Raji (cell line): ENCODE data around the gene PHEX.

Experiments
- POLR2A ChIP-seq: IDR thresholded peaks from 2 replicates; pipeline ENCODE4 v1.6.1; 2011; ENCODE audit warnings: low read depth, low read length, control low read depth; ENCODE audit not compliant: insufficient read depth

Gene PHEX

DNA sequence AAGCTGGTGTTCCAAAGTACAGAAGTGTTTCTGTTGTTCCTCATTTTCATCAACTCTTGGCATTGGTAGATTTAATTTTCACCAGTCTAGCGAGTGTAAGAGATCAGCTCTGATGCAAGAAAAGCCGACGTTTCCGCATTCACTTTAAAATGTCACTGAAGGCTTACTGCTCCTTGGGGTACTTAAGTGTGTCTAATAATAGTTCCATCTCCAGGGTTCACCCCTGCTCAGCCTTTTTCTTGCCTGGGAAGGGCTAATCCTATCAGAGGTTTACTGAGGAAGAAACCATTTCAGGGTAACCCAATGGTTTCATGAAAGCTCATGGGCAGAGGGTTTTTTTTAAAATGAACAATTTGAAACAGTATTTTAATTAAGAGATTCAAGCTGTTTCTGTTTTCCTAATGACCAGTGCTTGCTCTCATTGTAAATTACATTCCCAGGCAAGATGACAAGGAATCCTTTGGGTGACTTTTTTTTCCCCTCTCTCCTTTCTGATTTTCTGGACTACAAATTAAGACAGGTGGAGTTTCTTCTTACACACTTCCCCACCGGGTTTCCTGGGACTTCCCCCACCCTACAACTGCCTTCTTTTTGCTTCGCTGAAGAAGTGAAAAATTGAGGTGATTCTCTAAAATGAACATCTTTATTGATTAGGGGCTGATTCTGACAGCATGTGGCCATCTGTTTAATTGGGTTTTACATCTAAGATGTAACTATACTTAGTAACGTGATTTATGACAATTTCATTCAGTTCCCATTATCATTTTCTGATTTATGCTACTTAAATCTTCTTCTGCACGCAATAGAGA is 161.9 kb downstream of the PHEX start:
- no peak for TF ChIP-seq POLR2A

DNA sequence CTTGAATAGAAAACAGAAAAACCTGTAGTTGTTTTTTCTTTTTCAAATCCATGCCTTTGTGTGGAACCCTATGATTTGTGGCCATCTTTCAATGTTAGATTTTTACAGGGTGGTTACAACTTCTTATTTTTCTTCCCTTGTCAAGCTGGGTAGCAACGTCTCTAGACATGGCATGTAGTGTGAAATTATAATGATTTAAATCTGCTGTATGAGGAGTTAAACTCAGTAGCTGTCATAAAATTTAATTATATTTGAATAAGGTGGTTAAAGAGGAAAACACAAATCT is 162.5 kb downstream of the PHEX start:
- no peak for TF ChIP-seq POLR2A

GRCh38 chrX:22196149-22196548 is 164.0 kb downstream of the PHEX start:
- TF ChIP-seq POLR2A = no peak

DNA sequence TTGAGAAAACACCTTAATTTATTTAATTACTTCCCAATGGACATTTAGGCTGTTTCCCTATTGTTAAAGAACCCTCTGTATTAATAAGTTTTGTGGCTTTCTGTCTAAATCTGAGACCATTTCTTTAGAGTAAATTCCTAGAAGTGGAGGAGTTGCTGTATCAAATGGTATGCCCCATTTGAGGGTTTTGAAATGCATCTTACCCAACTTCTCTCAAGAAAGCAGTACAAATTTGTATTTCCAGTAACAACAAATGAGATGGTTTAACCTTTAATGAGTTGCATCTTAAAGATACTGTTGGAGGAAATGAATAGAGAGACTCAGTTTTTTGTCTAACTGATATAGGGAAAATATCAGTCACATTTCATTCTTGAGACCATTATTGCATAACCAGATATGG is 170.1 kb downstream of the PHEX start:
- TF ChIP-seq POLR2A = no peak

DNA sequence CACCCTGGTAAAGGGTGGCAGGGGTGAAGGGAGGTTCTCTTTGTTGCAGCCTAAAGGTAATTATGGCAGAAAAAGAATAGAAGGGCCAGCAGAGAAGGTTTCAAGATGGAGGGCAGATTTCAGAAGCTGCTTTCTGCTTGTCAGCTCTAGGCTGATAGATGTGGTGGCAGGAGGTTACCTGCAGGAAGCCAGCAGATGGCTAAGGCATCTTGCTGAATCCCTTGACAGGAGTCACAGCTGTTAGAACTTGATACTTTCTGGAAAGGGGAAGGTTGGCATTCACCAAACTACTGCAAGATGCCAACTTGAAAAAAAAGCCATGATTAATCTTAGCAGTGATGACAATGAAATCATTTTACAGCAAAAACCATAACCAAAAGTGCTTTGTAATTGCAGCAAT is 171.1 kb downstream of the PHEX start:
- TF ChIP-seq POLR2A = no peak

- TF ChIP-seq POLR2A = no peak
These were observed 174.7 kb downstream of the PHEX start for GRCh38 chrX:22206781-22207180.

GRCh38 chrX:22220941-22221340 is 188.8 kb downstream of the PHEX start:
- no peak for TF ChIP-seq POLR2A

GRCh38 chrX:22234380-22234779 is 202.3 kb downstream of the PHEX start:
- TF ChIP-seq POLR2A = no peak

GRCh38 chrX:22237479-22237878 is 205.4 kb downstream of the PHEX start:
- no peak for TF ChIP-seq POLR2A

DNA sequence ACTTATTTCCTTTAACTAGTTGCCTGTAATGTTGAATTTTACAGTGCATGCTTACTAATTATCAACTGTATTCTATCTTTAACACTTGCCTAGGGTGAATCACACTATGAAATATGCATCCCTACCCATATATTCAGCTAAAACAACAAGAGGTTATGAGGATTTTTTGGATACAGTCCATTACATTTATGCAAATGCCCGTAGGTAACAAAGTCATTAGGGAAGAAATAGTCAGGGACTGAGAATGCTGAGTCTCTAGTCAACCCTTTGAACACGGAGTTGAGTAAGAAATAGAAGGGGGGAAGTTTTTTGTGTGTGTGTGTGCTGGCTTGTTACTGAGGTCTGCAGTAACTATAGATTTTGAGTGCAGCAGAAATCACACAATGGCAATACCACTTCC is 214.5 kb downstream of the PHEX start:
- no peak for TF ChIP-seq POLR2A

DNA sequence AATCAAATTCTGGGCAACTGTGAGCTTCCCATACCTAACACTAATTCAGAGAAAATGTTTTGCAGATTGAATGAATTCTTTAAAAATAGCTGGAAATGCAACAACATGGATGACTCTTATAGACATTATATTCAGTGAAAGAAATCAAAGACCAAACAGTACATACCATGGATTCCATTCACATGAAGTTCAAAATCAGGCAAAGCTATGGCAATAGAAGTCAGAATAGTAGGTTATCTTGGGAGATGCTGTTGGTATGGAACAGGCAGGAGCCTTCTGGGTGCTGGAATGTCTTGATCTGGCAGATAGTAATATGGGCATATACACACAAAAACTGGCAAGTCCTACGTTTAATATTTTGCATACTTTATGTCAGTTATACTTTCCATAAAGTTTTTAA is 215.0 kb downstream of the PHEX start:
- no peak for TF ChIP-seq POLR2A

- no peak for TF ChIP-seq POLR2A
These were observed 216.3 kb downstream of the PHEX start for GRCh38 chrX:22248401-22248800.

DNA sequence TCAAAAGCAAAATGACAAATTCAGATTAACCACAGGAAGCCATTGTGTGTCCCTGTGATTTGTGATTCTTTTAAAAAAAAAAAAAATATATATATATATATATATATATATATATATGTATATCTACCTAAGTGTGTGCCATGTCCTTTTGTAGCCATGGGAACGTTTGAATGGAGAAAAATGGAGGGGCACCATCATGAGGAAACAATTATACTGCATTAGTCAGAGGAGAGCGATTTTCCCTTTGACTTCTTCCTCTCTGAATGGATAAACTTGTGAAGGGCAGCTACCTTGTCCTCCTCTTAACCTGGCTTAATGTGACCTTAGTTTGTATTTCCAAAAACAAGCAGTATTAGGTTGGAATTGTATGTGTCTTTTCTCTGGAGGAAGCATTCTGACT is 217.2 kb downstream of the PHEX start:
- no peak for TF ChIP-seq POLR2A

- TF ChIP-seq POLR2A = no peak
These were observed 236.6 kb downstream of the PHEX start for GRCh38 chrX:22268706-22269105.

DNA sequence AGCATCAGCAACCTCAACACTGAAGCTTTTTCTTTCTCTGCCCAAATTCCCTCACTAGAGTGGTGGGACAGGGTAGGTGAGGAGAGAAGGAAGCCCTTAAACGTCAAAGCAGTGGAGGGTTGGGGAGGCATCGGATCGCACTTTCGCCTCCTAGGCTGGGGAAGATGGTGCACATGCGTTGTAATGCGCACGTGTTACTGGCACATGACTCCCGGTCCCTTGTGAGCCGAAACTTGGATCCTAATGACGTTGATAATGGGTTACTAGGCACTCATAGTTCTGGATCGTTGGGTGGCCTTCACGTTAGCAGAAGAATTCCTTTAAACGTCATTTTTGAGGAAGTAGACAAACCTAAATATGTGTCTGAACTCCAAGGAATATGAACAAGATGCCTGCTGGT is 240.5 kb downstream of the PHEX start, which contains the start of gene CBLL2:
TSS of gene CBLL2 (plus strand) at position 301 of the 400 bp plus-strand sequence. CDS start at position 380, 79 bp downstream.
- TF ChIP-seq POLR2A = no peak

DNA sequence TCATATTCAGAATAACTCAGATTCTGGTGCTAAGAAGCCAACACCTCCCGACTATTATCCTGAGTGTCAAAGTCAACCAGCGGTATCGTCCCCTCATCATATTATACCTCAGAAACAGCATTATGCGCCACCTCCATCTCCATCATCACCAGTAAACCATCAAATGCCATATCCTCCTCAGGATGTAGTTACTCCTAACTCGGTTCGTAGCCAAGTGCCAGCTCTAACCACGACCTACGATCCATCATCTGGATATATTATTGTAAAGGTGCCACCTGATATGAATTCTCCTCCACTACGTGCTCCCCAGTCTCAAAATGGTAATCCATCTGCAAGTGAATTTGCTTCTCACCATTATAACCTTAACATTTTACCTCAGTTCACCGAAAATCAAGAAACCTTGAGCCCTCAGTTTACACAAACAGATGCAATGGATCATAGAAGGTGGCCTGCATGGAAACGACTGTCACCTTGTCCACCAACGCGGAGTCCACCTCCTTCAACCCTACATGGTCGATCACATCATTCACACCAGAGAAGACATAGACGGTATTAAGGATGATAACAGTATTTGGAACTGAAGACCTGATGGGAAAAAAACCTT is 241.7 kb downstream of the PHEX start:
- no peak for TF ChIP-seq POLR2A

- no peak for TF ChIP-seq POLR2A
These were observed 244.7 kb downstream of the PHEX start for GRCh38 chrX:22276781-22277180.
